ENCODE results near the gene SLC8A3. TPM values are rescaled to one million over a fixed set of nuclear protein-coding genes. Genes with fewer than 3 reads are reported as not detected.

Gene SLC8A3
- total RNA-seq, 3 donors from 2014 or later (not counting 1 experiment from before 2014, with no cell fraction given): 0.30 to 0.56 (median 0.32) TPM

DNA sequence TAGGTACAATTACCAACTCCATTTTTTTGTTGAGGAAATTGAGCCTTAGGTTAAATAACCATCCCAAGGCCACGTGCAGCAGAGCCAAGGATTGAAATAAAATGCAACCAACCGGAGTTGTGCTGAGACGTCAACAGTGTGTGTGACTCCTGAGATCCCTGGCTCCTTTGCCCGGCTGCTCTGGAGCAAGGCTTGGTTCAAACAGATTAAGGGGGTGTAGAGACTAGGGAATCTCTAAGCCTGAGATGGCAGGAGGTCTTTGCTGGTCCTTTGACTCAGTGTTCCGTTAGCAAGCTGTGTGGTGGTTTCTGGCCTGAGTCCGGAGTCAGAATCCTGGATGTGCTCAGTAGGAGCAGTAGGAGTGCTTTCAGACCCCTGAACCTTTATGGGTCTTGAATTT is 1.4 kb upstream of the SLC8A3 start:
- TF ChIP-seq, protein P1, sequence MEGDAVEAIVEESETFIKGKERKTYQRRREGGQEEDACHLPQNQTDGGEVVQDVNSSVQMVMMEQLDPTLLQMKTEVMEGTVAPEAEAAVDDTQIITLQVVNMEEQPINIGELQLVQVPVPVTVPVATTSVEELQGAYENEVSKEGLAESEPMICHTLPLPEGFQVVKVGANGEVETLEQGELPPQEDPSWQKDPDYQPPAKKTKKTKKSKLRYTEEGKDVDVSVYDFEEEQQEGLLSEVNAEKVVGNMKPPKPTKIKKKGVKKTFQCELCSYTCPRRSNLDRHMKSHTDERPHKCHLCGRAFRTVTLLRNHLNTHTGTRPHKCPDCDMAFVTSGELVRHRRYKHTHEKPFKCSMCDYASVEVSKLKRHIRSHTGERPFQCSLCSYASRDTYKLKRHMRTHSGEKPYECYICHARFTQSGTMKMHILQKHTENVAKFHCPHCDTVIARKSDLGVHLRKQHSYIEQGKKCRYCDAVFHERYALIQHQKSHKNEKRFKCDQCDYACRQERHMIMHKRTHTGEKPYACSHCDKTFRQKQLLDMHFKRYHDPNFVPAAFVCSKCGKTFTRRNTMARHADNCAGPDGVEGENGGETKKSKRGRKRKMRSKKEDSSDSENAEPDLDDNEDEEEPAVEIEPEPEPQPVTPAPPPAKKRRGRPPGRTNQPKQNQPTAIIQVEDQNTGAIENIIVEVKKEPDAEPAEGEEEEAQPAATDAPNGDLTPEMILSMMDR (IDR thresholded peaks at IDR 0.05): no peak
- no peak for ATAC-seq
- Mint-ChIP-seq H3K4me1 (peaks cover 19 to 30% of the 10 kb centered on the region in 2 donors), H3K4me3 (peak overlapping the region; percentile 47), H3K36me3 (no peaks in the 10 kb centered on the region), H3K27ac (no peak overlapping the region), H3K9me3 (no peaks in the 10 kb centered on the region), H3K27me3 (ENCODE audit: low read depth in 2 of 2) (peaks cover 46 to 57% of the 10 kb centered on the region in 2 donors)
- no peaks in the 10 kb centered on the region for H3K9me3 ChIP-seq (ENCODE audit: control insufficient read depth, insufficient read depth, low read length)
- H3K4me1 ChIP-seq (ENCODE audit: control insufficient read depth, insufficient read depth, low read length): peaks cover 22% of the 10 kb centered on the region
- DNase-seq: no peak
- H3K27me3 ChIP-seq (ENCODE audit: control insufficient read depth, insufficient read depth, low read length): peaks cover 22% of the 10 kb centered on the region
- WGBS (ENCODE audit: insufficient coverage): 90% methylated on average over 6 of the region's 6 CpGs
- no peak overlapping the region for H3K27ac ChIP-seq (ENCODE audit: low read length)
- intact Hi-C loops (cut with micrococcal nuclease): no loop called here
- no peak overlapping the region for H3K4me3 ChIP-seq (ENCODE audit: low read length)
- no peaks in the 10 kb centered on the region for H3K36me3 ChIP-seq (ENCODE audit: control insufficient read depth, insufficient read depth, low read length)

DNA sequence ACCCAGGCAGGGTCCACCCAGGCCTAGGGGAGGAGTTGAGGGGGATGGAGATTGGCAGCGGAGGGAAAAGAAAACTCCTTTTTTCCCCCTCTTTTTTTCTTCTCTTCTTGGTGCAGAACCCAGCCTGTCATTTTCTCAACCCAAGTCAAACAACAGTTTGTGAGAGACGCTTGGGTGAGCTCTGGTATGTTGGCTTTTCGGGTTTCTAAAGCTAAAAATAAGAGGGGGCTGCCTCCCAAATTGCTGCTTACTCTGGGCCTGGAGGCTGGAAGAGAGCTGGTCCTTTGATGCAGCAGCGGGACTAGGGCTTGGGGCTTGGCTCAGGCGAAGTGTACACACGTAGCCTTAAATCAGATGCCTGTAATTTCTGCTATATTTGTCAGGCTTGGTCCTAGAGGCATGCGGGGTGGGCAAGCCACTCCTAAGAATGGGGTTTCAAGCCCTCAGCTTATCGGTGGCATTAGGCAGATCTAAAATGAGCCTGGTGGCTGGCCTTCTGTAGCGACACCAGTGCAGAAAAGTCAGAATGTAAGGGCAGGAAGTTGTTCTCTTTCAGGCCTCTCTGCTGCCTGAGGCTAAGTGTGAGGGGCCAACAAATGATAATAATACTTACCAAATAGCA is 816 bp upstream of the SLC8A3 start:
- no peaks in the 10 kb centered on the region for H3K36me3 Mint-ChIP-seq
- H3K27ac Mint-ChIP-seq: no peak overlapping the region
- WGBS (ENCODE audit: insufficient coverage): 33% methylated on average over 8 of the region's 9 CpGs
- TF ChIP-seq, protein P1 (IDR thresholded peaks at IDR 0.05): no peak
- no peaks in the 10 kb centered on the region for H3K9me3 ChIP-seq (ENCODE audit: control insufficient read depth, insufficient read depth, low read length)
- no peak overlapping the region for H3K27ac ChIP-seq (ENCODE audit: low read length)
- H3K4me1 ChIP-seq (ENCODE audit: control insufficient read depth, insufficient read depth, low read length): peaks cover 22% of the 10 kb centered on the region
- no peak for ATAC-seq
- peaks cover 22% of the 10 kb centered on the region for H3K27me3 ChIP-seq (ENCODE audit: control insufficient read depth, insufficient read depth, low read length)
- DNase-seq: no peak
- peaks cover 19 to 30% of the 10 kb centered on the region in 2 donors for H3K4me1 Mint-ChIP-seq
- H3K27me3 Mint-ChIP-seq (ENCODE audit: low read depth in 2 of 2): peaks cover 44 to 51% of the 10 kb centered on the region in 2 donors
- no peaks in the 10 kb centered on the region for H3K36me3 ChIP-seq (ENCODE audit: control insufficient read depth, insufficient read depth, low read length)
- H3K4me3 Mint-ChIP-seq: peak overlapping the region; percentile 47
- H3K4me3 ChIP-seq (ENCODE audit: low read length): no peak overlapping the region
- H3K9me3 Mint-ChIP-seq: no peaks in the 10 kb centered on the region
- intact Hi-C loops (cut with micrococcal nuclease): no loop called here

DNA sequence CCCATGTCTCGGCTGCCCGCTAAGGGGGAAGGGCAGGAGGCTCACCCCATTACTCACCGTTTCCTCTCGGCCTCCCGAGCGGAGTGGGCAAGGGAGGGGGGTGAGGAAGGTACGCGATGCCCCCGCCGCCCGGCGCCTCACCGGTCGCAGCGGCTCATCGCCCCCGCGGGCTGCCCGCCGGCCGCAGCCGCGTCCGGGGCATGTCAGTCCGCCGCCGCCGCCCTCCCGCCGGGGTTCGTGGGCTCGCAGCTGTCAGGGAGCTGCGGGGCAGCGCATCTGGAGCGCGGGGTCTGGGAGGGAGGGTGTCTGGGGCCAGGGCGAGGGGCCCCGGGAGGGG is 461 bp downstream of the SLC8A3 start:
- peaks cover 22% of the 10 kb centered on the region for H3K27me3 ChIP-seq (ENCODE audit: control insufficient read depth, insufficient read depth, low read length)
- no peaks in the 10 kb centered on the region for H3K9me3 ChIP-seq (ENCODE audit: control insufficient read depth, insufficient read depth, low read length)
- peak overlapping the region; percentile 33 for H3K4me3 ChIP-seq (ENCODE audit: low read length)
- H3K4me1 ChIP-seq (ENCODE audit: control insufficient read depth, insufficient read depth, low read length): peaks cover 22% of the 10 kb centered on the region
- intact Hi-C loops (cut with micrococcal nuclease): no loop called here
- TF ChIP-seq, protein P1 (IDR thresholded peaks at IDR 0.05): no peak
- H3K4me1 Mint-ChIP-seq: peaks cover 19 to 30% of the 10 kb centered on the region in 2 donors
- DNase-seq (peak in 1 of 2 donors; percentile 26), ATAC-seq (peak; percentile 41 to 59 (median 55))
- peaks cover 35 to 38% of the 10 kb centered on the region in 2 donors for H3K27me3 Mint-ChIP-seq (ENCODE audit: low read depth in 2 of 2)
- H3K4me3 Mint-ChIP-seq: peak overlapping the region; percentile 89
- H3K36me3 Mint-ChIP-seq: no peaks in the 10 kb centered on the region
- no peaks in the 10 kb centered on the region for H3K9me3 Mint-ChIP-seq
- WGBS (ENCODE audit: insufficient coverage): under 1% methylated on average over 38 of the region's 38 CpGs
- H3K27ac Mint-ChIP-seq: peak overlapping the region in 1 of 2 donors; percentile 58
- H3K27ac ChIP-seq (ENCODE audit: low read length): no peak overlapping the region
- H3K36me3 ChIP-seq (ENCODE audit: control insufficient read depth, insufficient read depth, low read length): no peaks in the 10 kb centered on the region

All from natural killer cell (primary cell).